HG02938 (cell line): ENCODE data around the gene CHRNA7.

Experiments
- ATAC-seq: cut with Tn5 transposase; IDR thresholded peaks from one replicate; pipeline ENCODE4 v1.9.1; 2021; ENCODE audit warnings: mild to moderate bottlenecking, moderate library complexity; ENCODE audit not compliant: unreplicated experiment

Gene CHRNA7

GRCh38 chr15:32029862-32030781 lies at the start of gene CHRNA7:
Gene CHRNA7, plus strand, starts transcription at chr15:32030515. Its CDS starts 80 bp downstream, at chr15:32030595.
- ATAC-seq = peak; percentile 67

- no peak for ATAC-seq
These were observed 44.7 kb upstream of the CHRNA7 start for GRCh38 chr15:31985607-31986006.

- ATAC-seq = no peak
These were observed 37.3 kb upstream of the CHRNA7 start for GRCh38 chr15:31993062-31993461.

- no peak for ATAC-seq
These were observed 32.6 kb upstream of the CHRNA7 start for GRCh38 chr15:31997711-31998110.

- ATAC-seq = no peak
These were observed 26.8 kb upstream of the CHRNA7 start for GRCh38 chr15:32003558-32003957.

- ATAC-seq = no peak
These were observed 26.1 kb upstream of the CHRNA7 start for GRCh38 chr15:32004249-32004648.

- no peak for ATAC-seq
These were observed 22.9 kb upstream of the CHRNA7 start for GRCh38 chr15:32007355-32007960.

GRCh38 chr15:32014953-32015352 lies 15.4 kb upstream of the CHRNA7 start:
- no peak for ATAC-seq

- no peak for ATAC-seq
These were observed 10.2 kb upstream of the CHRNA7 start for GRCh38 chr15:32020156-32020555.

GRCh38 chr15:32028921-32029320 lies 1.4 kb upstream of the CHRNA7 start:
- ATAC-seq = no peak

GRCh38 chr15:32029409-32029861 lies 880 bp upstream of the CHRNA7 start:
- ATAC-seq = no peak

- ATAC-seq = no peak
These were observed 480 bp downstream of the CHRNA7 start for GRCh38 chr15:32030795-32031194.

GRCh38 chr15:32033186-32033890 lies 3.0 kb downstream of the CHRNA7 start:
- no peak for ATAC-seq

GRCh38 chr15:32034106-32034505 lies 3.8 kb downstream of the CHRNA7 start:
- ATAC-seq = no peak

GRCh38 chr15:32035285-32035684 lies 5.0 kb downstream of the CHRNA7 start:
- ATAC-seq = no peak

GRCh38 chr15:32036971-32037370 lies 6.7 kb downstream of the CHRNA7 start:
- no peak for ATAC-seq

GRCh38 chr15:32041294-32041693 lies 11.0 kb downstream of the CHRNA7 start:
- ATAC-seq = no peak

GRCh38 chr15:32042269-32042972 lies 12.1 kb downstream of the CHRNA7 start:
- ATAC-seq = no peak

GRCh38 chr15:32053719-32054118 lies 23.4 kb downstream of the CHRNA7 start:
- ATAC-seq = no peak

- no peak for ATAC-seq
These were observed 27.6 kb downstream of the CHRNA7 start for GRCh38 chr15:32057876-32058425.

GRCh38 chr15:32060706-32061105 lies 30.4 kb downstream of the CHRNA7 start:
- ATAC-seq = no peak
